Naive B cell (primary cell): Measurements from ENCODE around the gene PLB1. TPM values are rescaled to one million over a fixed set of nuclear protein-coding genes. Genes with fewer than 3 reads are reported as not detected.
A peak's percentile ranks its signal among the peaks of the same experiment; 100 is the strongest.

Experiments used
- ATAC-seq, 2 donors: fragments of 150-1000 bp; cut with Tn5 transposase; 2 replicates each; pipeline ENCODE4 v1.10.0; 2021; ENCODE audit warnings: low read depth in 2 of 2, mild to moderate bottlenecking in 2 of 2, moderate library complexity in 2 of 2
- DNase-seq: peaks from one replicate; pipeline ENCODE4 v3.0.0; 2022
- H3K27ac Mint-ChIP-seq, 6 donors: one replicate each; pipeline ENCODE4 v1.8.0; 2020 to 2022; ENCODE audit warnings: mild to moderate bottlenecking in 6 of 6, mixed read lengths in 6 of 6, moderate library complexity in 5 of 6, inconsistent platforms in 2 of 6
- H3K27me3 Mint-ChIP-seq, 3 donors: one replicate each; pipeline ENCODE4 v1.8.0; 2021 to 2022; ENCODE audit warnings: mixed read lengths in 3 of 3, mild to moderate bottlenecking in 1 of 3
- H3K36me3 Mint-ChIP-seq, 2 donors: one replicate each; pipeline ENCODE4 v1.8.0; 2020 to 2022; ENCODE audit warnings: mixed read lengths in 2 of 2, inconsistent platforms in 1 of 2, mild to moderate bottlenecking in 1 of 2
- H3K4me1 Mint-ChIP-seq, 3 donors: one replicate each; pipeline ENCODE4 v1.8.0; 2020 to 2022; ENCODE audit warnings: mixed read lengths in 3 of 3, inconsistent platforms in 1 of 3, mild to moderate bottlenecking in 1 of 3, moderate library complexity in 1 of 3
- H3K4me3 Mint-ChIP-seq, 8 donors: one replicate each; pipeline ENCODE4 v1.8.0; 2020 to 2022; ENCODE audit warnings: mild to moderate bottlenecking in 8 of 8, mixed read lengths in 8 of 8, moderate library complexity in 8 of 8, inconsistent platforms in 2 of 8
- H3K9me3 Mint-ChIP-seq, 7 donors: one replicate each; pipeline ENCODE4 v1.8.0; 2020 to 2022; ENCODE audit warnings: mixed read lengths in 7 of 7, mild to moderate bottlenecking in 5 of 7, inconsistent platforms in 2 of 7, moderate library complexity in 1 of 7
- polyA plus RNA-seq, 6 donors: library from polyadenylated mRNA; unstranded; fragments of 300-500 nt; fragmentation: Illumina TruSeq; gene quantifications; one replicate each; pipeline ENCODE4 v1.2.3, GENCODE V29; 2021; ENCODE audit warnings: low read depth in 6 of 6

Gene PLB1
- polyA plus RNA-seq, 6 donors from 2014 or later = 0.17 to 2.3 (median 0.38) TPM; not detected in 2

GRCh38 chr2:28588292-28588670, 92.4 kb downstream of the PLB1 start:
- peaks cover 0 to 7% (median 5%) of the 10 kb centered on the region in 3 donors for H3K4me1 Mint-ChIP-seq
- H3K4me3 Mint-ChIP-seq = peak overlapping the region in 1 of 8 donors; percentile 82
- DNase-seq = no peak
- no peak overlapping the region for H3K27ac Mint-ChIP-seq
- no peaks in the 10 kb centered on the region for H3K36me3 Mint-ChIP-seq
- no peaks in the 10 kb centered on the region for H3K9me3 Mint-ChIP-seq
- peaks cover 0 to 41% (median 24%) of the 10 kb centered on the region in 3 donors for H3K27me3 Mint-ChIP-seq
- ATAC-seq = no peak

- DNase-seq = no peak
- no peaks in the 10 kb centered on the region for H3K36me3 Mint-ChIP-seq
- H3K4me3 Mint-ChIP-seq = no peak overlapping the region
- H3K9me3 Mint-ChIP-seq = no peaks in the 10 kb centered on the region
- no peak for ATAC-seq
- H3K4me1 Mint-ChIP-seq = peaks cover 10 to 17% (median 16%) of the 10 kb centered on the region in 3 donors
- peak overlapping the region in 1 of 6 donors; percentile 48 for H3K27ac Mint-ChIP-seq
- peaks cover 0 to 37% (median 24%) of the 10 kb centered on the region in 3 donors for H3K27me3 Mint-ChIP-seq
Measured at GRCh38 chr2:28589746-28590463, 94.0 kb downstream of the PLB1 start.

GRCh38 chr2:28590496-28591301, 94.8 kb downstream of the PLB1 start:
- Mint-ChIP-seq H3K4me3 (no peak overlapping the region), H3K9me3 (no peaks in the 10 kb centered on the region), H3K36me3 (no peaks in the 10 kb centered on the region), H3K4me1 (peaks cover 12 to 18% (median 17%) of the 10 kb centered on the region in 3 donors), H3K27me3 (peaks cover 0 to 33% (median 24%) of the 10 kb centered on the region in 3 donors), H3K27ac (peak overlapping the region in 2 of 6 donors; percentile 43 to 78)
- ATAC-seq (no peak), DNase-seq (no peak)

- no peak overlapping the region for H3K4me3 Mint-ChIP-seq
- no peak overlapping the region for H3K27ac Mint-ChIP-seq
- no peak for DNase-seq
- peaks cover 0 to 33% (median 24%) of the 10 kb centered on the region in 3 donors for H3K27me3 Mint-ChIP-seq
- H3K4me1 Mint-ChIP-seq = peaks cover 12 to 18% (median 17%) of the 10 kb centered on the region in 3 donors
- H3K9me3 Mint-ChIP-seq = no peaks in the 10 kb centered on the region
- no peaks in the 10 kb centered on the region for H3K36me3 Mint-ChIP-seq
- no peak for ATAC-seq
Measured at GRCh38 chr2:28591711-28592335, 96.0 kb downstream of the PLB1 start.

GRCh38 chr2:28592481-28592880, 96.6 kb downstream of the PLB1 start:
- Mint-ChIP-seq H3K4me1 (peaks cover 12 to 18% (median 17%) of the 10 kb centered on the region in 3 donors), H3K4me3 (no peak overlapping the region), H3K27ac (peak overlapping the region in 1 of 6 donors; percentile 80)

GRCh38 chr2:28593160-28593755, 97.4 kb downstream of the PLB1 start:
- no peak overlapping the region for H3K27ac Mint-ChIP-seq
- H3K36me3 Mint-ChIP-seq = no peaks in the 10 kb centered on the region
- peaks cover 0 to 25% (median 18%) of the 10 kb centered on the region in 3 donors for H3K27me3 Mint-ChIP-seq
- no peaks in the 10 kb centered on the region for H3K9me3 Mint-ChIP-seq
- DNase-seq = no peak
- ATAC-seq = no peak
- H3K4me3 Mint-ChIP-seq = no peak overlapping the region
- peaks cover 12 to 13% (median 12%) of the 10 kb centered on the region in 3 donors for H3K4me1 Mint-ChIP-seq

More at GRCh38 chr2:28592481-28592880, 96.6 kb downstream of the PLB1 start:
- Mint-ChIP-seq H3K9me3 (no peaks in the 10 kb centered on the region), H3K36me3 (no peaks in the 10 kb centered on the region), H3K27me3 (peaks cover 0 to 33% (median 24%) of the 10 kb centered on the region in 3 donors)
- no peak for DNase-seq
- no peak for ATAC-seq

- peak overlapping the region in 2 of 8 donors; percentile 53 to 66 for H3K4me3 Mint-ChIP-seq
- H3K9me3 Mint-ChIP-seq = no peaks in the 10 kb centered on the region
- ATAC-seq (peak; percentile 12 to 26), DNase-seq (no peak)
- H3K27me3 Mint-ChIP-seq = peaks cover 0 to 24% (median 18%) of the 10 kb centered on the region in 3 donors
- H3K4me1 Mint-ChIP-seq = peaks cover 10 to 13% (median 12%) of the 10 kb centered on the region in 3 donors
- no peaks in the 10 kb centered on the region for H3K36me3 Mint-ChIP-seq
- peak overlapping the region in 3 of 6 donors; percentile 74 to 94 (median 94) for H3K27ac Mint-ChIP-seq
Measured at GRCh38 chr2:28594000-28594331, 98.1 kb downstream of the PLB1 start.

- DNase-seq (peak; percentile 71), ATAC-seq (peak; percentile 81 to 84)
- H3K27me3 Mint-ChIP-seq = peaks cover 0 to 23% (median 18%) of the 10 kb centered on the region in 3 donors
- H3K4me3 Mint-ChIP-seq = peak overlapping the region in 7 of 8 donors; percentile 53 to 88 (median 66)
- peaks cover 10 to 13% (median 12%) of the 10 kb centered on the region in 3 donors for H3K4me1 Mint-ChIP-seq
- H3K27ac Mint-ChIP-seq = peak overlapping the region; percentile 6 to 94 (median 88)
- no peaks in the 10 kb centered on the region for H3K9me3 Mint-ChIP-seq
- no peaks in the 10 kb centered on the region for H3K36me3 Mint-ChIP-seq
Measured at GRCh38 chr2:28594332-28595108, 98.7 kb downstream of the PLB1 start.

GRCh38 chr2:28595323-28595722, 99.5 kb downstream of the PLB1 start:
- no peaks in the 10 kb centered on the region for H3K36me3 Mint-ChIP-seq
- peaks cover 0 to 5% (median 0%) of the 10 kb centered on the region in 7 donors for H3K9me3 Mint-ChIP-seq
- peak overlapping the region in 1 of 6 donors; percentile 74 for H3K27ac Mint-ChIP-seq
- DNase-seq (no peak), ATAC-seq (no peak)
- H3K4me3 Mint-ChIP-seq = peak overlapping the region in 1 of 8 donors; percentile 53
- H3K4me1 Mint-ChIP-seq = peaks cover 15 to 17% (median 15%) of the 10 kb centered on the region in 3 donors
- H3K27me3 Mint-ChIP-seq = peaks cover 0 to 15% (median 10%) of the 10 kb centered on the region in 3 donors

- ATAC-seq (no peak), DNase-seq (no peak)
- Mint-ChIP-seq H3K27ac (no peak overlapping the region), H3K27me3 (no peaks in the 10 kb centered on the region), H3K9me3 (peaks cover 0 to 5% (median 0%) of the 10 kb centered on the region in 7 donors), H3K36me3 (no peaks in the 10 kb centered on the region), H3K4me3 (no peak overlapping the region), H3K4me1 (peaks cover 25 to 35% (median 30%) of the 10 kb centered on the region in 3 donors)
Measured at GRCh38 chr2:28598484-28598883, 102.6 kb downstream of the PLB1 start.

- Mint-ChIP-seq H3K27ac (peak overlapping the region in 2 of 6 donors; percentile 25 to 74), H3K27me3 (no peaks in the 10 kb centered on the region), H3K9me3 (peaks cover 0 to 5% (median 0%) of the 10 kb centered on the region in 7 donors), H3K36me3 (no peaks in the 10 kb centered on the region), H3K4me3 (peak overlapping the region in 1 of 8 donors; percentile 6), H3K4me1 (peaks cover 12 to 26% (median 17%) of the 10 kb centered on the region in 3 donors)
- DNase-seq = no peak
- ATAC-seq = peak; percentile 32 to 36
Measured at GRCh38 chr2:28600181-28600580, 104.3 kb downstream of the PLB1 start.

GRCh38 chr2:28601616-28602015, 105.8 kb downstream of the PLB1 start:
- peaks cover 12 to 26% (median 17%) of the 10 kb centered on the region in 3 donors for H3K4me1 Mint-ChIP-seq
- H3K9me3 Mint-ChIP-seq = peaks cover 0 to 5% (median 0%) of the 10 kb centered on the region in 7 donors
- H3K36me3 Mint-ChIP-seq = no peaks in the 10 kb centered on the region
- peak overlapping the region in 1 of 6 donors; percentile 24 for H3K27ac Mint-ChIP-seq
- no peak overlapping the region for H3K4me3 Mint-ChIP-seq
- H3K27me3 Mint-ChIP-seq = no peaks in the 10 kb centered on the region
- ATAC-seq (peak in 1 of 2 donors; percentile 47), DNase-seq (no peak)
